Smooth muscle cell (in vitro differentiated cells): Measurements from ENCODE around the gene FAM89B. TPM values are rescaled to one million over a fixed set of nuclear protein-coding genes. Genes with fewer than 3 reads are reported as not detected.
"Not testable (repeated sequence)": the region's sequence is repeated elsewhere in the genome, so short reads cannot be mapped to it uniquely, and the experiment has no call there.

Source experiments
- DNase-seq: peaks from one replicate; lab custom pipeline; 2025; ENCODE audit not compliant: unreplicated experiment; lab: John Stamatoyannopoulos, UW
- H2AFZ ChIP-seq: fragments of 200-600 bp; sonication (generic); 2 replicates; pipeline ENCODE4 v1.6.0; 2016; ENCODE audit warnings: antibody characterized with exemption, low read depth, mild to moderate bottlenecking
- H3F3A ChIP-seq: fragments of 200-600 bp; sonication (generic); 2 replicates; pipeline ENCODE4 v1.6.0; 2017; ENCODE audit warnings: antibody characterized with exemption, low read depth
- H3K27ac ChIP-seq: fragments of 200-600 bp; sonication (generic); 2 replicates; pipeline ENCODE4 v1.5.1; 2016; ENCODE audit warnings: low read depth, mild to moderate bottlenecking
- H3K27me3 ChIP-seq: fragments of 200-600 bp; sonication (generic); 2 replicates; pipeline ENCODE4 v1.6.1; 2016; ENCODE audit warnings: low read depth, mild to moderate bottlenecking
- H3K36me3 ChIP-seq: fragments of 200-600 bp; sonication (generic); 2 replicates; pipeline ENCODE4 v1.5.1; 2016; ENCODE audit warnings: low read depth
- H3K4me1 ChIP-seq: fragments of 200-600 bp; sonication (generic); 2 replicates; pipeline ENCODE4 v1.5.1; 2016; ENCODE audit warnings: low read depth
- H3K4me2 ChIP-seq: fragments of 200-600 bp; sonication (generic); 2 replicates; pipeline ENCODE4 v1.6.0; 2016; ENCODE audit warnings: mild to moderate bottlenecking
- H3K4me3 ChIP-seq: fragments of 200-600 bp; sonication (generic); 2 replicates; pipeline ENCODE4 v1.5.1; 2016; ENCODE audit warnings: mild to moderate bottlenecking
- H3K79me2 ChIP-seq: fragments of 200-600 bp; sonication (generic); 2 replicates; pipeline ENCODE4 v1.6.0; 2016; ENCODE audit warnings: low read depth, mild to moderate bottlenecking
- H3K9ac ChIP-seq: fragments of 200-600 bp; sonication (generic); 2 replicates; pipeline ENCODE4 v1.6.0; 2016; ENCODE audit warnings: low read depth
- H3K9me3 ChIP-seq: fragments of 200-600 bp; sonication (generic); replicated peaks from 2 replicates; pipeline ENCODE4 v1.5.1; 2016; ENCODE audit warnings: low read depth
- H4K20me1 ChIP-seq: fragments of 200-600 bp; sonication (generic); 2 replicates; pipeline ENCODE4 v1.6.0; 2016; ENCODE audit warnings: low read depth
- WGBS: methylation state at CpG from one replicate; pipeline ENCODE4 v1.1.7; 2016; ENCODE audit warnings: low lambda C conversion rate; 5-methylcytosine and 5-hydroxymethylcytosine counted together
- polyA plus RNA-seq: library from polyadenylated mRNA; unstranded; fragments of >200 nt; fragmentation: Nextera tagmentation; extraction: Ambion mirVana; gene quantifications from 2 replicates; pipeline ENCODE4 v1.2.1, GENCODE V29; 2016
- total RNA-seq: library from RNA; depleted of rRNA; stranded (reverse); fragments of >200 nt; gene quantifications from 2 replicates; pipeline ENCODE4 v1.2.3, GENCODE V29; 2014
- TF ChIP-seq, protein P1 (sequence below): fragments of 200-600 bp; sonication (generic); IDR thresholded peaks from 2 replicates; pipeline ENCODE4 v1.5.1; 2017; ENCODE audit warnings: borderline replicate concordance, mild to moderate bottlenecking, antibody characterized with exemption; ENCODE audit not compliant: insufficient read depth, poor library complexity, severe bottlenecking

Gene FAM89B
- total RNA-seq (51.4 and 63.9 TPM in 2 replicates), polyA plus RNA-seq (174 TPM in 2 replicates)

DNA sequence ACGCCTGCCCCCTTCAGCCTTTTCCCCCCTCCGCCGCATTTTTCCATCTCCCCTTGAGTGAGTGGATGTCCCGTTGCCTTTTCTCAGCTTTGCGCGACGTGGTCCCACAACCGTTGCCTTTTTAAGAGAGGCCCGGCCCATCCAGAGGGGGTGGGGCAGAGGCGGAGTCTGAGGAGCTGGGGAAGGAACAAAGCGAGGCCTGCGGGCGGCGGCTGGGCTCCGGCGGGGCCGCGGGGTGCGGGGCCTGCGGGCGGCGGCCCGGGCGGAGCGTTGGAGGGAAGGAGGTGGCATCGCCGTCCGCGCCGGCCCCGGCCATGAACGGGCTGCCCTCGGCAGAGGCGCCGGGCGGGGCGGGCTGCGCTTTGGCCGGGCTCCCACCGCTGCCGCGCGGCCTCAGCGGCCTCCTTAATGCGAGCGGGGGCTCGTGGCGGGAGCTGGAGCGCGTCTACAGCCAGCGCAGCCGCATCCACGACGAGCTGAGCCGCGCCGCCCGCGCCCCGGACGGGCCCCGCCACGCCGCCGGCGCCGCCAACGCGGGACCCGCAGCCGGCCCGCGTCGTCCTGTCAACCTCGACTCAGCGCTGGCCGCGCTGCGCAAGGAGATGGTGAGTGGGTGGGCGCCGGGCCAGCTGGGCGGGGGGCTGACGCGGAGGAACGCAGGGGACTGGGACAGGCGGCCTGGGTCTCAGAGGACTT lies at the start of gene FAM89B:
Gene FAM89B (plus strand): TSS at position 183 of the 696 bp plus-strand sequence. CDS start 132 bp downstream, at position 315.
- no peaks in the 10 kb centered on the region for H3K9me3 ChIP-seq
- WGBS: under 1% methylated on average over 55 of the region's 86 CpGs
- peak within 1 kb of the TSS; percentile 89 for H3K27ac ChIP-seq
- H3K4me2 ChIP-seq: peak within 1 kb of the TSS; percentile 87
- H2AFZ ChIP-seq: no peak within 1 kb of the TSS
- H4K20me1 ChIP-seq: peaks cover 16% of the 10 kb centered on the region
- TF ChIP-seq, protein P1, sequence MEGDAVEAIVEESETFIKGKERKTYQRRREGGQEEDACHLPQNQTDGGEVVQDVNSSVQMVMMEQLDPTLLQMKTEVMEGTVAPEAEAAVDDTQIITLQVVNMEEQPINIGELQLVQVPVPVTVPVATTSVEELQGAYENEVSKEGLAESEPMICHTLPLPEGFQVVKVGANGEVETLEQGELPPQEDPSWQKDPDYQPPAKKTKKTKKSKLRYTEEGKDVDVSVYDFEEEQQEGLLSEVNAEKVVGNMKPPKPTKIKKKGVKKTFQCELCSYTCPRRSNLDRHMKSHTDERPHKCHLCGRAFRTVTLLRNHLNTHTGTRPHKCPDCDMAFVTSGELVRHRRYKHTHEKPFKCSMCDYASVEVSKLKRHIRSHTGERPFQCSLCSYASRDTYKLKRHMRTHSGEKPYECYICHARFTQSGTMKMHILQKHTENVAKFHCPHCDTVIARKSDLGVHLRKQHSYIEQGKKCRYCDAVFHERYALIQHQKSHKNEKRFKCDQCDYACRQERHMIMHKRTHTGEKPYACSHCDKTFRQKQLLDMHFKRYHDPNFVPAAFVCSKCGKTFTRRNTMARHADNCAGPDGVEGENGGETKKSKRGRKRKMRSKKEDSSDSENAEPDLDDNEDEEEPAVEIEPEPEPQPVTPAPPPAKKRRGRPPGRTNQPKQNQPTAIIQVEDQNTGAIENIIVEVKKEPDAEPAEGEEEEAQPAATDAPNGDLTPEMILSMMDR: no peak
- no peaks in the 10 kb centered on the region for H3K27me3 ChIP-seq
- peak within 1 kb of the TSS; percentile 90 for H3K4me3 ChIP-seq
- peak; percentile 54 for DNase-seq
- peaks cover 33% of the 10 kb centered on the region for H3K4me1 ChIP-seq
- H3F3A ChIP-seq: peaks cover 24% of the 10 kb centered on the region
- H3K79me2 ChIP-seq: peaks cover 41% of the 10 kb centered on the region
- no peaks in the 10 kb centered on the region for H3K36me3 ChIP-seq
- peak within 1 kb of the TSS; percentile 92 for H3K9ac ChIP-seq

DNA sequence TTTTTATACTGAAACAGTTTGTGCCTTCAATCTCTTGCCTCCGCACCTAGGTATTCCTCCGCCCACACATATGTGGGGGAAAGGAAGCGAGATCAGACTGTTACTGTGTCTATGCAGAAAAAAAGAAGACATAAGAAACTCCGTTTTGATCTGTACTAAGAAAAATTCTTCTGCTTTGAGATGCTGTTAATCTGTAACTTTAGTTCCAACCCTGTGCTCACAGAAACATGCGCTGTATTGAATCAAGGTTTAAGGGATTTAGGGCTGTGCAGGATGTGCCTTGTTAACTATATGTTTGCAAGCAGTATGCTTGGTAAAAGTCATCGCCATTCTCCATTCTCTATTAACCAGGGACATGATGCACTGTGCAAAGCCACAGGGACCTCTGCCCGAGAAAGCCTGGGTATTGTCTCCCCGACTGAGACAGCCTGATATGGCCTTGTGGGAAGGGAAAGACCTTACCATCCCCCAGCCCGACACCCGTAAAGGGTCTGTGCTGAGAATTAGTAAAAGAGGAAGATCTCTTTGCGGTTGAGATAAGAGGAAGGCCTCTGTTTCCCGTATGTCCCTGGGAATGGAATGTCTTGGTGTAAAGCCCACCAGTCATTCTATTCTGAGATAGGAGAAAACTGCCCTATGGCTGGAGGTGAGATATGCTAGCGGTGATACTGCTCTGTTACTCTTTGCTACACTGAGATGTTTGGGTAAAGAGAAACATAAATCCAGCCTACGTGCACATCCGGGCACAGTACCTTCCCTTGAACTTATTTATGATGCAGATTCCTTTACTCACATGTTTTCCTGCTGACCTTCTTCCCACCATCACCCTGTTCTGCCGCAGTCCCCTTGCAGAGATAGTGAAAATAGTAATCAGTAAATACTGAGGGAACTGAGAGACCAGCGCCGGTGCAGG lies 49.4 kb upstream of the FAM89B start:
- not testable (repeated sequence) for H3K36me3 ChIP-seq, H3K9ac ChIP-seq, H3K27me3 ChIP-seq, DNase-seq, H2AFZ ChIP-seq, H3K9me3 ChIP-seq
- peaks cover 30% of the 10 kb centered on the region for H3F3A ChIP-seq
- H3K4me2 ChIP-seq: peak overlapping the region; percentile 77
- H4K20me1 ChIP-seq: peaks cover 32% of the 10 kb centered on the region
- peak overlapping the region; percentile 36 for H3K4me3 ChIP-seq
- peaks cover 29% of the 10 kb centered on the region for H3K79me2 ChIP-seq
- peaks cover 34% of the 10 kb centered on the region for H3K4me1 ChIP-seq
- peak overlapping the region; percentile 48 for H3K27ac ChIP-seq
- 18% methylated on average over 18 of the region's 18 CpGs for WGBS

DNA sequence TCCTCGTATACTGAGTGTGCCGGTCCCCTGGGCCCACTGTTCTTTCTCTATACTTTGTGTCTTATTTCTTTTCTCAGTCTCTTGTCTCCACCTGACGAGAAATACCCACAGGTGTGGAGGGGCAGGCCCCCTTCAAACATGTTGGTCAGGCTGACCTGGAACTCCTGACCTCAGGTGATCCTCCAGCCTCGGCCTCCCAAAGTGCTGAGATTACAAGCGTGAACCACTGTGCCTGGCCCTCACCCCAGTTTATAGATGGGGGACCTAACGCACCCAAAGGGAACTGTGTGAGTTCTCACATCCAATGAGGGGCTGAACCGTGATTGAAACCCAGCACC lies 48.7 kb upstream of the FAM89B start:
- Histone ChIP-seq H4K20me1 (peaks cover 39% of the 10 kb centered on the region), H3F3A (peaks cover 30% of the 10 kb centered on the region), H3K27ac (peak overlapping the region; percentile 48), H3K4me1 (peaks cover 34% of the 10 kb centered on the region), H3K4me3 (peak overlapping the region; percentile 18), H3K4me2 (peak overlapping the region; percentile 77), H3K79me2 (peaks cover 35% of the 10 kb centered on the region)
- not testable (repeated sequence) for H3K27me3 ChIP-seq, H2AFZ ChIP-seq, H3K9me3 ChIP-seq, DNase-seq, H3K9ac ChIP-seq, H3K36me3 ChIP-seq
- 73% methylated on average over 7 of the region's 7 CpGs for WGBS

DNA sequence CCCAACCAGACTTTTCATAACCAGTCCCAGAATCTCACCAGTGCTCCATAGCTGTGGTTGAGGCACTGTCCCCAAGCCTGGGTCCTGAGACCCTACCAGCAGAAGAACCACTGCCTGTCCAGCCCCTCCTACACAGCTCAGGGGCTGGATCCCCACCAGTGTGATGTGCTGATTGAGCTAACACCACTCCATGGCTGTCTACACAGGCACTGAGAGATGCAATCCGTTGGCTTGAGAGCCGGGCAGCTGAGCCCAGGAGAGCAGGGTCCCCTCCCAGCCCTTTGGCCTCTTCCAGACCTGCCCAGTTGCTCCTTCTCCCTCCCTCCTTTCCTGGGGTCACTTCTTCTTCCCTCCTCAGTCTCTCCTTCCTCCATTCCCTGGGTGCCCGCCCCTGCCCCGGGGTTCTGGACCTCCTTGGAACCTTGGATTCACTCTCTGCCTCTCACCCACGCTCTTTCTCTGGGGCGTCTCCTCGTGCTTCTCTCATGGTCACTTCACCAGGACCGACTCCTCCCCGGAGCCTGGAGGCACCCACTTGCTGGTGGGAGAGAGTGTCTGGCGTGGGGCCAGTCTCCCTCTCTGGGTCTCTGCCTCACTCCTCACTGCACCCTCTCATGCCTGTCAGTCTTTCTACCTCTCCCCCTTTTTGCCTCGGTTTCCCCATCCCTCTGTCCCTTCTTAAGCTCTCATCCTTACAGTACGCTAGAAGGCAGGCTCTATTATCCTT lies 48.2 kb upstream of the FAM89B start:
- DNase-seq: peak; percentile 43
- peaks cover 44% of the 10 kb centered on the region for H4K20me1 ChIP-seq
- no peaks in the 10 kb centered on the region for H3K27me3 ChIP-seq
- 29% methylated on average over 12 of the region's 12 CpGs for WGBS
- TF ChIP-seq, protein P1: no peak
- no peaks in the 10 kb centered on the region for H3K9me3 ChIP-seq
- peak overlapping the region; percentile 48 for H3K27ac ChIP-seq
- H3K4me1 ChIP-seq: peaks cover 34% of the 10 kb centered on the region
- no peak overlapping the region for H3K9ac ChIP-seq
- no peak overlapping the region for H2AFZ ChIP-seq
- no peaks in the 10 kb centered on the region for H3K36me3 ChIP-seq
- peaks cover 40% of the 10 kb centered on the region for H3K79me2 ChIP-seq
- peak overlapping the region; percentile 27 for H3K4me3 ChIP-seq
- peak overlapping the region; percentile 77 for H3K4me2 ChIP-seq
- peaks cover 30% of the 10 kb centered on the region for H3F3A ChIP-seq
